CD4-positive, alpha-beta T cell (primary cell): ENCODE results near the gene TENM4. TPM values are rescaled to one million over a fixed set of nuclear protein-coding genes. Genes with fewer than 3 reads are reported as not detected.

ENCODE experiments used
- ATAC-seq: fragments of 200-7000 bp; cut with Tn5 transposase; one replicate; pipeline ENCODE4 v1.10.0; 2022; ENCODE audit warnings: mild to moderate bottlenecking; ENCODE audit not compliant: poor library complexity
- CTCF ChIA-PET: fragments of 350-600 bp; sonication (Branson Sonifier 250); formaldehyde crosslinking; loops from one replicate; lab custom pipeline; 2021; ENCODE audit warnings: antibody characterized with exemption, inconsistent platforms; lab: Charles Lee
- POLR2A ChIA-PET: fragments of 350-600 bp; sonication (Branson Sonifier 250); formaldehyde crosslinking; loops from one replicate; lab custom pipeline; 2021; ENCODE audit warnings: antibody characterized with exemption, inconsistent platforms; lab: Charles Lee
- DNase-seq, 14 experiments: peaks; one replicate each; pipeline ENCODE4 v3.0.0-alpha.2; 2013 to 2020; ENCODE audit warnings: mixed read lengths in 2 of 14
- H3K27ac ChIP-seq, 2 donors: one replicate each; pipeline versions ENCODE4 v1.5.1 to v1.7.0; 2013; ENCODE audit warnings: low read length in 2 of 2, low read depth in 1 of 2, mild to moderate bottlenecking in 1 of 2
- H3K27me3 ChIP-seq, 2 experiments: 1 replicate in 1 of 2; 2 replicates in 1 of 2; pipeline versions ENCODE4 v1.6.1 to v1.7.0; 2013; ENCODE audit warnings: low read length in 2 of 2, control low read depth in 1 of 2, mild to moderate bottlenecking in 1 of 2, moderate library complexity in 1 of 2; ENCODE audit not compliant: insufficient read depth in 2 of 2, control insufficient read depth in 1 of 2
- H3K36me3 ChIP-seq: one replicate; pipeline ENCODE4 v1.6.1; 2013; ENCODE audit warnings: low read length, control low read depth; ENCODE audit not compliant: insufficient read depth
- H3K4me1 ChIP-seq: one replicate; pipeline ENCODE4 v1.6.1; 2013; ENCODE audit warnings: low read length, control low read depth; ENCODE audit not compliant: insufficient read depth
- H3K4me3 ChIP-seq: one replicate; pipeline ENCODE4 v1.5.1; 2013; ENCODE audit warnings: mild to moderate bottlenecking, low read length, moderate library complexity
- H3K9me3 ChIP-seq, 2 experiments: 1 replicate in 1 of 2; 2 replicates in 1 of 2; pipeline versions ENCODE4 v1.6.1 to v1.7.0; 2013; ENCODE audit warnings: low read length in 2 of 2, mild to moderate bottlenecking in 2 of 2, control low read depth in 1 of 2, moderate library complexity in 1 of 2; ENCODE audit not compliant: control insufficient read depth in 1 of 2, insufficient read depth in 1 of 2
- H3K27ac Mint-ChIP-seq: one replicate; pipeline ENCODE4 v1.8.0; 2020; ENCODE audit warnings: mixed read lengths
- H3K27me3 Mint-ChIP-seq: one replicate; pipeline ENCODE4 v1.8.0; 2021; ENCODE audit warnings: mixed read lengths
- H3K36me3 Mint-ChIP-seq: one replicate; pipeline ENCODE4 v1.8.0; 2021; ENCODE audit warnings: low read depth, mixed read lengths
- H3K4me1 Mint-ChIP-seq: one replicate; pipeline ENCODE4 v1.8.0; 2021; ENCODE audit warnings: low read depth, mixed read lengths
- H3K4me3 Mint-ChIP-seq: one replicate; pipeline ENCODE4 v1.8.0; 2020; ENCODE audit warnings: mild to moderate bottlenecking, mixed read lengths
- H3K9me3 Mint-ChIP-seq: one replicate; pipeline ENCODE4 v1.8.0; 2020; ENCODE audit warnings: mixed read lengths
- CTCF ChIP-seq: fragments of 200-600 bp; IDR thresholded peaks from one replicate; pipeline ENCODE4 v1.8.0; 2022; ENCODE audit warnings: antibody characterized with exemption, mild to moderate bottlenecking
- intact Hi-C, 2 experiments: fragments of 100-400 bp; cut with DNase I in 1 of 2; cut with micrococcal nuclease in 1 of 2; formaldehyde crosslinking; loops; one replicate each; pipeline versions ENCODE4 v1.15.1 to v1.9.0; 2023 to 2025; cut with DNase I, micrococcal nuclease
- total RNA-seq, 174 experiments: library from RNA in 2 of 174; stranded (reverse) in 2 of 174; gene quantifications; one replicate each; pipeline ENCODE4 v1.2.3 and lab custom pipeline; 2021 to 2026

The TENM4 gene
- total RNA-seq, 2 experiments from 2014 or later: 0.22 to 0.31 TPM

- Mint-ChIP-seq H3K9me3 (no peaks in the 10 kb centered on the region), H3K27ac (no peak overlapping the region), H3K27me3 (no peaks in the 10 kb centered on the region), H3K4me1 (no peaks in the 10 kb centered on the region), H3K4me3 (no peak overlapping the region), H3K36me3 (no peaks in the 10 kb centered on the region)
- intact Hi-C loops: no loop called here
- Histone ChIP-seq H3K36me3 (no peaks in the 10 kb centered on the region), H3K4me1 (no peaks in the 10 kb centered on the region), H3K4me3 (no peak overlapping the region), H3K9me3 (no peaks in the 10 kb centered on the region), H3K27ac (no peak overlapping the region), H3K27me3 (no peaks in the 10 kb centered on the region)
- ChIA-PET POLR2A (no interaction called here), CTCF (no interaction called here)
- ATAC-seq (no peak), DNase-seq (no peak)
- TF ChIP-seq CTCF: no peak
Observed at GRCh38 chr11:79151396-79151795, 289.4 kb downstream of the TENM4 start.

DNA sequence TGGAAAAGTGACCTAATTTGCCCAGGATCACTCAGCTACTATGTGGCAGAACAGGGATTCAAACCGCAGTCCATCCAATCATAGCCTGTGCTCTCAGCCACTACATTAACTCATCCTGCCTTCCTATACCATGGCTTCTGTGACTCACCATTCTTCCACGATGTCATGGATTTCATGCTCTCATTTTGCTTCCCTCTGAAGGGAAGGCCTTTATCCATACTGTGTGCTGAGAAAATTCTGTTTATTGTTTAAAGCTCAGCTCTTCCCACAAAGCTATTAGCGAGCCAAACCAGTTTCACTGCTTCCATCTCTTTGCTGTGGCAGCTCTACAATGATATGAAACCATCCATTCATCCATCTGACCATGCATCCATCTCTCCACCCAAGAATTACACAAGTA is 289.9 kb downstream of the TENM4 start:
- no peak for TF ChIP-seq CTCF
- H3K4me3 ChIP-seq: no peak overlapping the region
- ATAC-seq: no peak
- H3K4me3 Mint-ChIP-seq: no peak overlapping the region
- ChIA-PET CTCF (no interaction called here), POLR2A (no interaction called here)
- no peaks in the 10 kb centered on the region for H3K9me3 Mint-ChIP-seq
- no peaks in the 10 kb centered on the region for H3K36me3 Mint-ChIP-seq
- no peaks in the 10 kb centered on the region for H3K9me3 ChIP-seq
- H3K27ac Mint-ChIP-seq: no peak overlapping the region
- H3K27me3 ChIP-seq: no peaks in the 10 kb centered on the region
- H3K36me3 ChIP-seq: no peaks in the 10 kb centered on the region
- no peak overlapping the region for H3K27ac ChIP-seq
- no peak for DNase-seq
- no peaks in the 10 kb centered on the region for H3K4me1 Mint-ChIP-seq
- H3K27me3 Mint-ChIP-seq: no peaks in the 10 kb centered on the region
- H3K4me1 ChIP-seq: no peaks in the 10 kb centered on the region
- intact Hi-C loops: no loop called here

GRCh38 chr11:79150320-79150719 is 290.5 kb downstream of the TENM4 start:
- Mint-ChIP-seq H3K27me3 (no peaks in the 10 kb centered on the region), H3K4me3 (no peak overlapping the region), H3K4me1 (no peaks in the 10 kb centered on the region), H3K27ac (no peak overlapping the region), H3K36me3 (no peaks in the 10 kb centered on the region), H3K9me3 (no peaks in the 10 kb centered on the region)
- no peak for ATAC-seq
- no peak for DNase-seq
- Histone ChIP-seq H3K27ac (no peak overlapping the region), H3K4me3 (no peak overlapping the region), H3K9me3 (no peaks in the 10 kb centered on the region), H3K27me3 (no peaks in the 10 kb centered on the region), H3K4me1 (no peaks in the 10 kb centered on the region), H3K36me3 (no peaks in the 10 kb centered on the region)
- CTCF ChIA-PET: no interaction called here
- POLR2A ChIA-PET: no interaction called here
- TF ChIP-seq CTCF: no peak
- intact Hi-C loops: no loop called here
